ENCODE results near the gene BCAS3.

BCAS3 gene

GRCh38 chr17:61178284-61178683, 500.6 kb downstream of the BCAS3 start:
- H3K4me3 ChIP-seq: no peak overlapping the region
- H3K27ac ChIP-seq: no peak overlapping the region
- no peaks in the 10 kb centered on the region for H3K9me3 ChIP-seq
- H3K4me1 ChIP-seq: no peaks in the 10 kb centered on the region
- no peaks in the 10 kb centered on the region for H3K36me3 ChIP-seq
- TF ChIP-seq, protein P1, sequence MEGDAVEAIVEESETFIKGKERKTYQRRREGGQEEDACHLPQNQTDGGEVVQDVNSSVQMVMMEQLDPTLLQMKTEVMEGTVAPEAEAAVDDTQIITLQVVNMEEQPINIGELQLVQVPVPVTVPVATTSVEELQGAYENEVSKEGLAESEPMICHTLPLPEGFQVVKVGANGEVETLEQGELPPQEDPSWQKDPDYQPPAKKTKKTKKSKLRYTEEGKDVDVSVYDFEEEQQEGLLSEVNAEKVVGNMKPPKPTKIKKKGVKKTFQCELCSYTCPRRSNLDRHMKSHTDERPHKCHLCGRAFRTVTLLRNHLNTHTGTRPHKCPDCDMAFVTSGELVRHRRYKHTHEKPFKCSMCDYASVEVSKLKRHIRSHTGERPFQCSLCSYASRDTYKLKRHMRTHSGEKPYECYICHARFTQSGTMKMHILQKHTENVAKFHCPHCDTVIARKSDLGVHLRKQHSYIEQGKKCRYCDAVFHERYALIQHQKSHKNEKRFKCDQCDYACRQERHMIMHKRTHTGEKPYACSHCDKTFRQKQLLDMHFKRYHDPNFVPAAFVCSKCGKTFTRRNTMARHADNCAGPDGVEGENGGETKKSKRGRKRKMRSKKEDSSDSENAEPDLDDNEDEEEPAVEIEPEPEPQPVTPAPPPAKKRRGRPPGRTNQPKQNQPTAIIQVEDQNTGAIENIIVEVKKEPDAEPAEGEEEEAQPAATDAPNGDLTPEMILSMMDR (IDR thresholded peaks at IDR 0.05): no peak
- DNase-seq: no peak
- intact Hi-C loops (cut with DNase I; ENCODE audit: low total_unique reads): no loop called here
- no peaks in the 10 kb centered on the region for H3K27me3 ChIP-seq

DNA sequence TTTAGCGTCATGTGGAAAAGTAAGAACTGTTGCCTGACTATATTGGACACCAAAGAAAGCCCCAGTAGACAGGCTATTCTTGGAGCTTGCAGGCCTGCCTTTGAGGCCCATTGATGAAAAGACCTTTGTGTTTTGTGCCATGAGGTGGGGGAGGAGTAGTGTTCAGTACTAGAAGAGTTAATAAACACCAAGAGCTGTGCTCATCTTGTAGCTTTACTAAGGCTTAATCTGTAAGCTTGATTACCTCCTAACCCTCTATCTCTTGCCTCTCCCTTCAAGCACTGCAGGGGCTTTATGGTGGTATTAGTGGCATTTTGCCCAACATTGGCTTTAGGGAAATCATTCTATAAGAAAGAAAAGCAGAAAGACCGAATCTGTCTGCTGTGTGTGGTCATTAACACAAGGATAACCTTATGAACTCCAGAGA, 501.7 kb downstream of the BCAS3 start:
- Histone ChIP-seq H3K27ac (no peak overlapping the region), H3K9me3 (no peaks in the 10 kb centered on the region), H3K4me1 (no peaks in the 10 kb centered on the region), H3K36me3 (no peaks in the 10 kb centered on the region), H3K27me3 (no peaks in the 10 kb centered on the region), H3K4me3 (no peak overlapping the region)
- intact Hi-C loops (cut with DNase I; ENCODE audit: low total_unique reads): no loop called here
- DNase-seq: no peak
- TF ChIP-seq, protein P1 (IDR thresholded peaks at IDR 0.05): no peak

- intact Hi-C loops (cut with DNase I; ENCODE audit: low total_unique reads): no loop called here
- Histone ChIP-seq H3K4me1 (no peaks in the 10 kb centered on the region), H3K4me3 (no peak overlapping the region), H3K36me3 (no peaks in the 10 kb centered on the region), H3K27me3 (no peaks in the 10 kb centered on the region), H3K9me3 (no peaks in the 10 kb centered on the region), H3K27ac (no peak overlapping the region)
- TF ChIP-seq, protein P1 (IDR thresholded peaks at IDR 0.05): no peak
- DNase-seq: no peak
These were observed 506.1 kb downstream of the BCAS3 start for GRCh38 chr17:61183793-61184192.

DNA sequence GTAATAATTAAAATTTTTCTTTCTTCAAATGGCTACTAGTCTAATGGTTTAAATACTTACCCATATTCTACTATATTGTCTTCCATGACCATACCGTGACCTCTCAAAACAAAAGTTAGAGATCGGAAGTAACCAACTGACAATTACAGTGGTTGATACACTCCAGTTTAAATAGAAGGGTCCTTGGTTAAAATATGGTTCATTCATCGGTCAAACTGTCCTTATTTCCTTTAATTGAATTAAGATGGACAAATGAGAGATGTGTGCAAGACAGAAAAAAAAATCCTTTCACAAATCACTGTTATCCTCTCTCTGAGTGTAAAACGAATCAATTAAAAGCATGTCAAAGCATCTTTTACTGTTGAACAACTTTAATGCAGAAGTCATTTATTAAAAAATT, 507.7 kb downstream of the BCAS3 start:
- Histone ChIP-seq H3K4me3 (no peak overlapping the region), H3K27ac (no peak overlapping the region), H3K27me3 (no peaks in the 10 kb centered on the region), H3K4me1 (no peaks in the 10 kb centered on the region), H3K9me3 (no peaks in the 10 kb centered on the region), H3K36me3 (no peaks in the 10 kb centered on the region)
- TF ChIP-seq, protein P1 (IDR thresholded peaks at IDR 0.05): no peak
- intact Hi-C loops (cut with DNase I; ENCODE audit: low total_unique reads): no loop called here
- no peak for DNase-seq

GRCh38 chr17:61187038-61187437, 509.4 kb downstream of the BCAS3 start:
- Histone ChIP-seq H3K27me3 (no peaks in the 10 kb centered on the region), H3K27ac (no peak overlapping the region), H3K9me3 (no peaks in the 10 kb centered on the region), H3K36me3 (no peaks in the 10 kb centered on the region), H3K4me1 (no peaks in the 10 kb centered on the region), H3K4me3 (no peak overlapping the region)
- no peak for DNase-seq
- intact Hi-C loops (cut with DNase I; ENCODE audit: low total_unique reads): no loop called here
- TF ChIP-seq, protein P1 (IDR thresholded peaks at IDR 0.05): no peak

DNA sequence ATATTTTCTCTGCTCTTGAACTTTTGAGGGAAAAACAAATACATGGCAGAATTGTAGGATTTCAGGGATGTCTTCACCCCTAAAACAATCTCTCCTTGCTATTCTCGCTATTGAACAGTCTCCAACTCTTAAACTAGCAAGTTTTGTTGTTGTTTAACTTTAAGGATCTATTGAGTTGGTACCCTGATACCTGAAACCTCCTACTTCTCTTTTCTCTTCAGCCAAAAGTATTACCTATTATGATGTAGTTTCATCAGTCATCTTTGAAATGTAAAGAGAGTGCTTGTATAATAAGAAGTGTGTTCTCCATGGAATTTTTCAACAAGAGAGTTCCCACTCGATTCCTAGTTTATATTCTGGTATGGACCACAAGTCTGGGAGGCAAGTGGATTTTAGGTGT, 510.4 kb downstream of the BCAS3 start:
- no peaks in the 10 kb centered on the region for H3K27me3 ChIP-seq
- H3K36me3 ChIP-seq: no peaks in the 10 kb centered on the region
- TF ChIP-seq, protein P1 (IDR thresholded peaks at IDR 0.05): no peak
- no peak overlapping the region for H3K27ac ChIP-seq
- no peaks in the 10 kb centered on the region for H3K9me3 ChIP-seq
- intact Hi-C loops (cut with DNase I; ENCODE audit: low total_unique reads): no loop called here
- H3K4me1 ChIP-seq: no peaks in the 10 kb centered on the region
- no peak for DNase-seq
- no peak overlapping the region for H3K4me3 ChIP-seq

Measured in tibial artery (tissue), 4 donors.